ENCODE data around the gene KCTD5.
"Not testable (repeated sequence)": the region's sequence is repeated elsewhere in the genome, so short reads cannot be mapped to it uniquely, and the experiment has no call there.

KCTD5 gene

GRCh38 chr16:2673066-2673999 lies 9.0 kb upstream of the KCTD5 start:
- DNase-seq (ENCODE audit: low read depth, low spot score), result peak; percentile 47
- H3K4me3 ChIP-seq (ENCODE audit: low read length), result peak overlapping the region; percentile 79; the same call in 1 of the 2 replicates
- H3K4me1 ChIP-seq (ENCODE audit: control insufficient read depth, insufficient read depth, low read length), result no peaks in the 10 kb centered on the region
- no peaks in the 10 kb centered on the region for H3K9me3 ChIP-seq (ENCODE audit: control insufficient read depth, insufficient read depth, low read length)
- H3K27me3 ChIP-seq (ENCODE audit: control insufficient read depth, insufficient read depth, low read length), result no peaks in the 10 kb centered on the region
- no peaks in the 10 kb centered on the region for H3K36me3 ChIP-seq (ENCODE audit: control insufficient read depth, insufficient read depth, low read length)
- no peak overlapping the region for H3K27ac ChIP-seq (ENCODE audit: low read length)
- WGBS (ENCODE audit: insufficient coverage, insufficient read length), result no CpG with 5 or more reads among the region's 107 CpGs

DNA sequence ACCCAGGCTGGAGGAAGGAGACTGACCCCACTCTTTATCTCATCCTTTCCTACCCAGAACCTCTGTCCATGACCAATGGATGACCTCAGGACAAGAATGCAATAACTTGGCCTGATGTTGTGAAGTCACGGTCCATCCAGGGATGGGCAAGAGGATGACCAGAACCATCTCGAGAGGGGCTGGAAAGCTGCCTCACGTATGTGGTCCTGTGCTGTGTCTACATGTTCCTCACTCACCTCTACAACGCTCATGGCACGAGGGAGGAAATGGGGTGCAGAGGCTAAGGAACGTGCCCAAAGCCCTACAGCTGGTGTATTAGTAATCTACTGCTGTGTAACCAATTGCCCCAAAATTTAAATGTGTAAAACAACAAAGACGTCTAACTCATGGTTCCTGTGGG lies 7.3 kb upstream of the KCTD5 start:
- WGBS (ENCODE audit: insufficient coverage, insufficient read length), result no CpG with 5 or more reads among the region's 7 CpGs
- H3K27me3 ChIP-seq (ENCODE audit: control insufficient read depth, insufficient read depth, low read length), result no peaks in the 10 kb centered on the region
- H3K4me3 ChIP-seq (ENCODE audit: low read length), result no peak overlapping the region
- H3K4me1 ChIP-seq (ENCODE audit: control insufficient read depth, insufficient read depth, low read length), result no peaks in the 10 kb centered on the region
- no peak overlapping the region for H3K27ac ChIP-seq (ENCODE audit: low read length)
- H3K36me3 ChIP-seq (ENCODE audit: control insufficient read depth, insufficient read depth, low read length), result no peaks in the 10 kb centered on the region
- H3K9me3 ChIP-seq (ENCODE audit: control insufficient read depth, insufficient read depth, low read length), result no peaks in the 10 kb centered on the region
- no peak for DNase-seq (ENCODE audit: low read depth, low spot score)

- Histone ChIP-seq H3K4me3 (ENCODE audit: low read length) (no peak overlapping the region), H3K27me3 (ENCODE audit: control insufficient read depth, insufficient read depth, low read length) (no peaks in the 10 kb centered on the region), H3K36me3 (ENCODE audit: control insufficient read depth, insufficient read depth, low read length) (no peaks in the 10 kb centered on the region), H3K27ac (ENCODE audit: low read length) (no peak overlapping the region), H3K9me3 (ENCODE audit: control insufficient read depth, insufficient read depth, low read length) (no peaks in the 10 kb centered on the region), H3K4me1 (ENCODE audit: control insufficient read depth, insufficient read depth, low read length) (no peaks in the 10 kb centered on the region)
- WGBS (ENCODE audit: insufficient coverage, insufficient read length), result no CpG with 5 or more reads among the region's 16 CpGs
- DNase-seq (ENCODE audit: low read depth, low spot score), result no peak
These were observed 6.6 kb upstream of the KCTD5 start for GRCh38 chr16:2675714-2676113.

GRCh38 chr16:2676937-2677336 lies 5.4 kb upstream of the KCTD5 start:
- H3K27ac ChIP-seq (ENCODE audit: low read length); H3K9me3 ChIP-seq (ENCODE audit: control insufficient read depth, insufficient read depth, low read length); H3K36me3 ChIP-seq (ENCODE audit: control insufficient read depth, insufficient read depth, low read length); DNase-seq (ENCODE audit: low read depth, low spot score); H3K4me1 ChIP-seq (ENCODE audit: control insufficient read depth, insufficient read depth, low read length); H3K27me3 ChIP-seq (ENCODE audit: control insufficient read depth, insufficient read depth, low read length); H3K4me3 ChIP-seq (ENCODE audit: low read length): not testable (repeated sequence)
- WGBS (ENCODE audit: insufficient coverage, insufficient read length), result no CpG with 5 or more reads among the region's 3 CpGs

GRCh38 chr16:2678206-2678965 lies 3.9 kb upstream of the KCTD5 start:
- not testable (repeated sequence) for H3K27ac ChIP-seq (ENCODE audit: low read length); H3K4me3 ChIP-seq (ENCODE audit: low read length); H3K36me3 ChIP-seq (ENCODE audit: control insufficient read depth, insufficient read depth, low read length); DNase-seq (ENCODE audit: low read depth, low spot score); H3K9me3 ChIP-seq (ENCODE audit: control insufficient read depth, insufficient read depth, low read length); H3K27me3 ChIP-seq (ENCODE audit: control insufficient read depth, insufficient read depth, low read length); H3K4me1 ChIP-seq (ENCODE audit: control insufficient read depth, insufficient read depth, low read length)
- WGBS (ENCODE audit: insufficient coverage, insufficient read length), result no CpG with 5 or more reads among the region's 23 CpGs

DNA sequence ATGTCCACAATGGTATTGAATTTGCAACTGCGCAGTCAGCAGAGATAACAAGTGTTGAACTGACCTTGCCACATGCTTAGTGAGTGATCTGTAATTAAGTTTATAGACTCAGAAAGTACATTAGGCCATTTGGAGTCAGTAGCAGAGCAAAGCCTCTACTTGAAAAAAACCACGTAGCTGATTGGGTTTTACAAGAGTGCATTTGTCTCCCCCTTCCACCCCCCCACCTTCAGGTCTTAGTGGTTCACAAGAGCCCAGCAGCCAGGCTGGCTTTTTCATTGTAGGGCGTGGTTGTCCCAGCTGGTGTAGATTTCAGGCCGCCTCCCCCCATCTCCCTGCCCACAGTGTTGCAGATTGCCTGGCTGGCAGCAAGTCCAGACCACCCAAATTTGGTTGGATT lies 2.4 kb upstream of the KCTD5 start:
- not testable (repeated sequence) for DNase-seq (ENCODE audit: low read depth, low spot score); H3K4me1 ChIP-seq (ENCODE audit: control insufficient read depth, insufficient read depth, low read length); H3K27me3 ChIP-seq (ENCODE audit: control insufficient read depth, insufficient read depth, low read length); H3K36me3 ChIP-seq (ENCODE audit: control insufficient read depth, insufficient read depth, low read length); H3K9me3 ChIP-seq (ENCODE audit: control insufficient read depth, insufficient read depth, low read length); H3K4me3 ChIP-seq (ENCODE audit: low read length); H3K27ac ChIP-seq (ENCODE audit: low read length)
- WGBS (ENCODE audit: insufficient coverage, insufficient read length), result no CpG with 5 or more reads among the region's 4 CpGs

GRCh38 chr16:2680360-2680759 lies 2.0 kb upstream of the KCTD5 start:
- H3K27ac ChIP-seq (ENCODE audit: low read length); H3K36me3 ChIP-seq (ENCODE audit: control insufficient read depth, insufficient read depth, low read length); DNase-seq (ENCODE audit: low read depth, low spot score); H3K4me3 ChIP-seq (ENCODE audit: low read length); H3K9me3 ChIP-seq (ENCODE audit: control insufficient read depth, insufficient read depth, low read length); H3K27me3 ChIP-seq (ENCODE audit: control insufficient read depth, insufficient read depth, low read length); H3K4me1 ChIP-seq (ENCODE audit: control insufficient read depth, insufficient read depth, low read length): not testable (repeated sequence)
- no CpG with 5 or more reads among the region's 8 CpGs for WGBS (ENCODE audit: insufficient coverage, insufficient read length)

DNA sequence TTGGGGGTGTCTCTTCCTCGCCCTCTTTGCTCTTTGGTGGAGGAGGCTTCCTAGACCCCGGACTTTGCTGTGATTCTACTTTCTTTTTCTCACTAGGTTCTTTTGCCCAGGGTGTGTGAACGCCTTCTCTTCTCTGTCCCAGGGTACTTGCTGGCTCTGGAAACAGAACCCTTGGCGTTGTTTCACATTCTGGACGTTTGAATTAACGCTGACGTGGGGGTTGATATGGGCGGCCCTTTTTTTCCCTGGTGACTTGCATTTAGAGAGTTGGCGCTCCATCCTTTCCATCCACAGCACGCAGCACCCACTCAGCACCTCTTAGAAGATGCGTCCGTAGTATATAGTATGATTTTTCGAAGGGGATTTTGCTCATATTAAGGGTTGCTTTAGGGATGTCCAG lies 718 bp downstream of the KCTD5 start:
- not testable (repeated sequence) for H3K27ac ChIP-seq (ENCODE audit: low read length); H3K9me3 ChIP-seq (ENCODE audit: control insufficient read depth, insufficient read depth, low read length); H3K36me3 ChIP-seq (ENCODE audit: control insufficient read depth, insufficient read depth, low read length); DNase-seq (ENCODE audit: low read depth, low spot score); H3K4me1 ChIP-seq (ENCODE audit: control insufficient read depth, insufficient read depth, low read length); H3K27me3 ChIP-seq (ENCODE audit: control insufficient read depth, insufficient read depth, low read length)
- H3K4me3 ChIP-seq (ENCODE audit: low read length), result peak overlapping the region; percentile 81
- no CpG with 5 or more reads among the region's 13 CpGs for WGBS (ENCODE audit: insufficient coverage, insufficient read length)

DNA sequence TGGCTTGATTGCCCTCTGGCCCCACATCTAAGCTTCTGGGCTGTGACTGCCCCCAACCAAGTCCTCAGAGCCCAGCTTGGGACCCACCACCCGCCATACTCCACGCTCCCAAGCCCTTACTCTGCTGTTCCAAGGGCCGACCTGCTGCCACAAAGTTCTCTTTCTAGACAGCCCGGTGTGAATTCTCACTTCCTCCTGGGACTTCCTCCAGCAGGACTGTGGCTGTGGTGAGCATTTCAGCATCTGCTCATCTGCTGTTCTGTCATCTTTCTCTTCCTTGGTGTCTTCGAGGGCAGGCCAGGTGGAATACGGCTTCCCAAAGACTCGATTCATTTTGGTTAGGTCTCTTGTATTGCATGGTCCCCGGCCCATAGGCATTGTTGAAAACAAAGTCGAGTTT lies 3.8 kb downstream of the KCTD5 start:
- no CpG with 5 or more reads among the region's 9 CpGs for WGBS (ENCODE audit: insufficient coverage, insufficient read length)
- not testable (repeated sequence) for H3K27me3 ChIP-seq (ENCODE audit: control insufficient read depth, insufficient read depth, low read length)

GRCh38 chr16:2686912-2687507 lies 4.7 kb downstream of the KCTD5 start:
- DNase-seq (ENCODE audit: low read depth, low spot score), result no peak
- H3K4me3 ChIP-seq (ENCODE audit: low read length), result no peak overlapping the region

More for the DNA sequence above, 3.8 kb downstream of the KCTD5 start:
- H3K4me1 ChIP-seq (ENCODE audit: control insufficient read depth, insufficient read depth, low read length); DNase-seq (ENCODE audit: low read depth, low spot score); H3K4me3 ChIP-seq (ENCODE audit: low read length); H3K36me3 ChIP-seq (ENCODE audit: control insufficient read depth, insufficient read depth, low read length); H3K27ac ChIP-seq (ENCODE audit: low read length); H3K9me3 ChIP-seq (ENCODE audit: control insufficient read depth, insufficient read depth, low read length): not testable (repeated sequence)

More at GRCh38 chr16:2686912-2687507, 4.7 kb downstream of the KCTD5 start:
- H3K27me3 ChIP-seq (ENCODE audit: control insufficient read depth, insufficient read depth, low read length), result no peaks in the 10 kb centered on the region
- H3K27ac ChIP-seq (ENCODE audit: low read length), result no peak overlapping the region
- peaks cover 9% of the 10 kb centered on the region; the same call in 1 of the 2 replicates for H3K36me3 ChIP-seq (ENCODE audit: control insufficient read depth, insufficient read depth, low read length)
- H3K4me1 ChIP-seq (ENCODE audit: control insufficient read depth, insufficient read depth, low read length), result no peaks in the 10 kb centered on the region
- H3K9me3 ChIP-seq (ENCODE audit: control insufficient read depth, insufficient read depth, low read length), result no peaks in the 10 kb centered on the region
- WGBS (ENCODE audit: insufficient coverage, insufficient read length), result no CpG with 5 or more reads among the region's 20 CpGs
